DMS 273 treated with DMSO at 0.1 percent for 48 hours (cell line): ENCODE measurements around the gene EXOC3.
"Not testable (repeated sequence)": the region's sequence is repeated elsewhere in the genome, so short reads cannot be mapped to it uniquely, and the experiment has no call there.

ENCODE experiments used
- DNase-seq: peaks from one replicate; lab custom pipeline; 2025; lab: John Stamatoyannopoulos, UW

EXOC3 gene

DNA sequence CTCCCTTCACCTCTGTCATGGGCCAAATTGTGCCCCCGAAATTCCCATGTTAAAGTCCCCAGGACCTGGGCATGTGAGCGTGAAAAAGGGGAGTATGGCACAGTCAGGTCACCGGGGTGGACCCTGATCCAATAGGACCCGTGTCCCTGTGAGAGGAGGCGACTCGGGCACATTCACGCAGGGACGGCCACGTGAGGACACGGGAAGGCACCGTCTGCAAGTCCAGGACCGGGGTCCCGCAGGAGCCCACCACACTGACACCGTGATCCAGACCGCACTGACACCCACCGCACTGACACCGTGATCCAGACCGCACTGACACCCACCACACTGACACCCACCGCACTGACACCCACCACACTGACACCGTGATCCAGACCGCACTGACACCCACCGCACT lies 43.6 kb downstream of the EXOC3 start:
- DNase-seq: not testable (repeated sequence)

- DNase-seq: no peak
Measured at GRCh38 chr5:488241-488640, 45.3 kb downstream of the EXOC3 start.

DNA sequence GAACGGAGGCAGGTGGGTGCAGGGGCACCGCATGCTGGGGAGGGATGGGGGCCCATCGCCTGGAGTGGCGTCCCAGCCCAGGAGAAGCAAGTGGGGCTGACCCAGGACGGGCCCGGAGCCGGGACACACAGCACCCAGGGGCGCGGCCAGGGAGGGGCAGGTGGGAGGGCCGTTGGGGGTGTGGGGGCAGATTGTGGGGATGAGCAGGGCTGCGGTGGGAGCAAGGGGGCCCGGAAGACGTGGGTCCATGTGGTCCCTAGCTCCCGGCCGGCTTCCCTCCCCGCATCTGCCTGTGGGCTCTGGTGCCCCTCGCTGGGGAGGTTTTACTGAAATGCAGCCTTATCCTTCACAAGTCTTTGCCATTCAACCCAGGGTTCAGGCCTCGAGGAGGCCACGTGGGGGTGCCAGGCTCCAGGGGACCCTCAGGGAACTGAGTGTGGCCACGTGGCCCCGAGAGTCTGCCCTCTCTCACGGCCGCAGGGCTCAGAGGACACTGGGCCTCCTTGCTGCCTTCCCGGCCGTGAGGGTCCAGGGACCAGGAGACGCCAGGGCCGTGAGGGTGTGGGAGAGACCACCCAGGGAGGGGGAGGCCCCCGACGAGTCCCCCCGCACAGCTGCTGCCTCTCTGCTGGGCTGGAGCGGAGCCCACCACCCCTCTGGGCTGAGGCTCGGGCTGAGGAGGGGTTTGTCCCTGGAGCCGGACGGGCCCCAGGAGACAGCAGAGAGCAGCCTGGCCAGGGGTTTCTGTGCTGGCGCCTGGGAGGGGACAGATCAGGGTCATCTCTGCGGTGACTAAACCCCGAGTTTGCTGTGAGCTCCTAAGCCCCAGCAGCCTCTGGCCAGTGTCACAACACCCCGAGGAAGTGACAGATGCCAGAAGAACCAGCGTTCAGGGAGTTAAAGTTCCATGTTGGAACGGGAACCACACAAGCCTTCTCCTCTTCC lies 46.0 kb downstream of the EXOC3 start:
- DNase-seq: no peak

DNA sequence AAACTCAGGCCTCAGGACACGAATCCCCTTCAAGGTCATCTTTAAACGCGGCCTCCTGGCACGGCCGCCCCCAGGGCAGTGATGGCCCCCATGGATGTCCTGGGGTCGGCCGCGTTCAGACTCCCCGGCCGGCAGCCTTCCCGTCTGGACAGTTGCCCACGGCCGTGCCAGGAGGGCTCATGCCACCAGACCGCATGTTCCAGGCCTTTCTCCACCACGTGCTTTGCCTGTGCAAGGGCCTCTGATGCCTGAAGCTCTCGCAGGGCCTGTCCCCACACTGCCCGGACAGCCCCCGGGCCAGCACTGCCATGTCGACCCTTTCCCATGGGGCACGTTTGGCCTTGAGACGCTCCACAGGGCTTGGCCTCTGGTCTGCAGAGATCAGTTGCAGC lies 46.7 kb downstream of the EXOC3 start:
- no peak for DNase-seq

DNA sequence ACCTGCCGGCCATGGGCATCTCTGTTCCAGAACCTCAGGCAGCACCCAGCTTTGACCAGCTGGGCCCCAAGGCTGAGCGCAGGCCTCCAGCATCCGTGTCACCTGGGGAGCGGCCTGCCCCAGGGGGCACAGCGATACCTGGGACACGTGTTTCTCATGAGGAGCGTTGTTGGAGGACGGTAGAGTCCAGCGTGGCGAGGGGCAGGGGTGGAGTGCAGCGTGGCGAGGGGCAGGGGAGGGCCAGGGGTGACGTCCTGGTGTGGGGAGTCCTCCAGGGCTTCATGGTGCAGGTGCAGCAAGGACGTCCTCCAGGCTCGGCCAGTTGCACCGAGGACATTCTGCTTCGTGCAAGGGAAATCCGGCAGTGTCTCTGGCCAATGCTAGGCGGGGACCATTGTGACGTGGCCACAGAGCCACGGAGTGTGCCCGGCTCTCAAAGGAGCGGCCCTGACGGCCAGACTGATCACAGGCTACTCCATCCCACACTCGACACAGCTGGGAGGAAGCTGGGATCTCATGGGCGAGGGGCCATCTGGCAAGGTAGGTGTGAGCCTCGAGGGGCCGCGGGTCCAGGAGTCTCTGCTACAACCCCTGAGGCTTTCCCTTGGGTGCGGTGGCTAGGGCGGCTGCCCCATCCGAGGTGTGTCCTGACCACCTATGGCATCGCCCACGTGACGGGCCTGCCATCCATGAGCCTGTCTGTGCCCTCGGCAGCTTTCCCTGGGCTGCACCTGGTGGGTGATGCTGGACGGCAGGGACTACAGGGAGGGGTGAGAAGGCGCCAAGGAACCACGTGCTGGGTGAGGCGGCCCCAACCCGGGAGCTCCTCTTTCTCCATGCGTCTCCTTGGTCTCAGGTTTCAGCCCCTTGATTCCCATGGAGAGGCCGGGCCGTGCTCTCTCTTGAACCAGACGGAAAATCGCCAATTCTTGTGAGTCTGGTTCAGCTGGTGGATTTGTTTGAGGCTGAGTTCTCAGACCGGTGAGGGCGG lies 47.4 kb downstream of the EXOC3 start:
- no peak for DNase-seq

GRCh38 chr5:491119-491855 lies 48.3 kb downstream of the EXOC3 start:
- no peak for DNase-seq

GRCh38 chr5:491856-492155 lies 48.8 kb downstream of the EXOC3 start:
- DNase-seq: no peak

DNA sequence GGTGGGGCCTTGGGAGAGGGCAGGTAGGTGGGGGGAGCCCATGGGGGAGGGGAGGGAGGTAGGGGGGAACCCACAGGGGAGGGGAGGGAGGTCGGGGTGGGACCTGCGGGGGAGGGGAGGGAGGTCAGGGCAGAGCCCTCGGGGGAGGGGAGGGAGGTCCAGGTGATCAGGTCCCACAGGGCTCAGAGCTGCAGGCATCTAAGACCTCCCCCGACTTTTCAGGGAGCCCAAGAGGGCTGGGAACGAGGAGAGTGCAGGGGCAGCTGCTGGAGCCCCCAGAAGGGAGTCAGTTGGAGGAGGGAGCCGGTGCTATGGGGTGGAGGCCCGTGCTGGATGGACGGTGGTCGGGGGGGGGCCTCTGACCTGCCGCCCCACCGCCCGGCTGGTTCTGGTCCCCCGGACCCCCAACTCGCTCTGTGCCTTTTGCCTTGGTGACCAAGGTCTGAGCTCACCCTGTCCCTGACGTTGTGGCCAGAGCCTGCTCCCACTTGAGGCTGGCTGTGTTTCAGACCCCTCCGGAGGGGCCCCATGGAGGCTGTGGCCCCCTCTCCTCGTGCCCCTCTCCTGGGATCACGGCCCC lies 49.4 kb downstream of the EXOC3 start:
- DNase-seq: no peak

DNA sequence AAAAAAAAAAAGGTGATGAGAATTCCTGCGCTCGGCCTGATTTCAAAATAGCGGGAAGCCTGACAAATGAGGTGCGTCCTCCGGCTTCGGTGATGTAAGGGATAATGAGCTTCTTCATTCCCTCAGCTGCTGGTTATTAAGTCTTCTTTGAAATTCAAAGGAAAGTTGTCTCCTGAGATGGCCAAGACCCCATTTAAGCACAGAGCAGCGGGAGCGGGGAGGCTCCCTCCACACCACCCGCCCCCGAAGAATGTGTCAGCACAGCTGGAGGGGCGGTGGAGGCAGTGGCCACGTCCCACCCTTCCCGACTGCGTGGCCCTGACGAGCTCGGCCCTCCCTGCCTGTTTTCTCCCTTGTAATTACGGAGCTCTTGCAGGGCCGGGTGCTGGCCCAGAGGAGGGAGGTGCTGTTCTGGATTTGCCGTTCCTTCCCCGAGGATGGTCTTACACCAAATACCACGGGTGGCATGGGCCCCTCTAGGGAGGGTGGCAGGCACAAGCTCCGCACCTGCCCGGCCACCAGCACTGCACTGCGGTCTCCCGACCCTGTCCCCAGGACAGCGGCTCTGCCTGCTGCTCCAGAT lies 50.2 kb downstream of the EXOC3 start:
- DNase-seq: no peak

DNA sequence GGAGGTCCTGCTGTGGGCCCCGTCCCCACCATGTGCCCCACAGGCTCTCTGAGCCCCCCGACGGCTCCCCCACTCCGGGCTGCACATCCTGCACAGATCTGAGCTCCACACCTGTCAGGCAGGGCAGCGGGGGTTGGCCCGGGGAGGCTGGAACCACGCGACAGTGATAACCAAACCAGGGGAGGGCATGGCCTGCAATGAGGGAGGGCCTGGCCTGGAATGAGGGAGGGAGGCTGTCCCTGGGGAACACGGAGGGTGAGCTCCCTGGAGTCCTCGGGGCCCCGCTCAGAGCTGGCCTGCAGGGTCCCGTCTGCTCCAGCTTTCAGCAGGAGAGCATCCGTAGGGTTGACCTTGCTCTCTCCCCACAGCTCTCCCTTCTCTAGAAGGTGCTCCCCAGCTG lies 50.8 kb downstream of the EXOC3 start:
- no peak for DNase-seq

DNA sequence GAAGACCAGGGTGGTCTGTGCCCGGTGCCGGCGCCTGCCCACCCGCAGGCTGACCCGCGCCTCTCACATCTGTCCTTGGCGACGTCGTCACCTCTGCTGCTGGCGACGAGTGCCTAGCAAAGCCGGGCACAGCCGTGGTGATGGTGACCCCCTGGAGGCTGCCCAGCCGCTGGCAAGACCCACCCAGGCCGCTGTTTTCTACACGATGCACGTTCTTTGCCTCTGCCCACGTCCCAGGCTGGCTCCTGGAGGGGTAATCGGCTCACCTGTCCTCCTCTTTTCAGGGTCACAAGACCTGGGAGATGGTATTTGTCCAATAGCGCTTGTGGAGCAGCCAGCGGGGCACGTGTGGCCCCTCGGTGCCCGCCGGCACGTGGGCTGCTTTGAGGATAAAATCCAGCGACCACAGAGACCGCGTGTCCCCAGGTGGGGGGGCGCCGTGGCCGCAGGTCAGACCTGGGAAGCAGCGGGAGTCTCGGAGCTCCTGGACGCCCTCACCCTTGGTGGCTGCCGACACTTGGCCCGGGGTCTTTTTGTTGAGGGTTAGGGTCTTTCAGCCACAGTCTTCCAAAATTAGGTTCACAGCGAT lies 51.8 kb downstream of the EXOC3 start:
- DNase-seq: no peak

DNA sequence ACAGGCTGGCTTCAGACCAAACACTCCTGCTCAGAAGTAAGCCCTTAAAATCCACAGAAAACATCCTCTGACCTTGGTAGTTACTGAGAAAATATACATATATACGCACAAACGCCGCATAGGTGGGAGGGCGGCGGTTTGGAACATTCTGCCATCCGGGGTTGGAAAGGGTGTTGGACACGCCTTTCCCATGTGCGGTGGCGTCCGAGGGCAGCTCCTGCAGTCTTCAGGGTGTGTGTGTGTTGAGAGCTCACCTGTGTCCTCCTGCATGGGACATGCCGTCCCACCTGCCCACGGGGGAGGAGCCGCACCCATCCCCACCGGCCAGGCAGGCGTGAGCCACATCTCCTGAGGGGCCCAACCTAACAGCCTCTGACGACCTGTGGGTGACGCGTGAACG lies 53.1 kb downstream of the EXOC3 start:
- no peak for DNase-seq

DNA sequence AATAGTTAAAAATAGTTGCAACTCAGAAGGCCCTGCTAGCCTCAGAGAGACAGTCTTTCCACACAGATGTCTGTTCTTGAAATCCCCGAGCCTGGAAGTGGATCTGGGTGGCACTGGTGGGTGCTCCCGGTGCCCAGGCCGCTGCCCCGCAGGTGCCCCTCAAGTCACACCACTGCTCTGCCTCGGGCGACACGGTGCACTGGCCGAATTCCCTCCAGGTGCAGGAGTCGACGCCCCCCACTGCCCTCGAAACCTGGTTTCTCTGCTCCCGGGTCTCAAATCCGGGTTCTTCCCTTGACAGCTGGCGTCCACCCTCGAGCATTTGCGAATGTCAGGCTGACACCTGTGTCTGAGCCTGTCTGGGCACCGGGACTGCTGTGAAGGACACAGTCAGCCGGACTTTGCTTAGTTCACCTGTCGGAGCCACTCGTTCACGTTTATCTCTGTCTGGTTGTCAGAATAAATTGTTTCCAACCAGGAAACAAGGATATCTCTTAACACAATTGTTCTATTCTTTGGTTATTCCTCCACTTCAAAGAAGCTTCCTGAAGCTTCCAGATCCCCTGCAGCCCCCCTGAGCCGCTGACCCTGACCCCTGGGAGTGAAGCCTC lies 54.2 kb downstream of the EXOC3 start:
- no peak for DNase-seq

- no peak for DNase-seq
Measured at GRCh38 chr5:497871-498509, 55.0 kb downstream of the EXOC3 start.

- DNase-seq: no peak
Measured at GRCh38 chr5:499233-500209, 56.5 kb downstream of the EXOC3 start.

GRCh38 chr5:500491-500890 lies 57.5 kb downstream of the EXOC3 start:
- no peak for DNase-seq

GRCh38 chr5:501105-501830 lies 58.3 kb downstream of the EXOC3 start:
- DNase-seq: no peak

GRCh38 chr5:501831-502184 lies 58.8 kb downstream of the EXOC3 start:
- DNase-seq: no peak
